Daoy (cell line): ENCODE measurements around the gene MAGI3. TPM values are rescaled to one million over a fixed set of nuclear protein-coding genes. Genes with fewer than 3 reads are reported as not detected.

Experiments
- DNase-seq: peaks from one replicate; pipeline ENCODE4 v3.0.0-alpha.2; 2015; ENCODE audit warnings: low read depth
- total RNA-seq: library from RNA; depleted of rRNA; stranded (reverse); fragments of >200 nt; shearing (Covaris generic); gene quantifications from 2 replicates; pipeline ENCODE4 v1.2.3, GENCODE V29; 2014

Gene MAGI3
- total RNA-seq, 1 experiment from 2014 or later: 12.6 TPM

- no peak for DNase-seq
Observed at GRCh38 chr1:113511269-113511668, 121.0 kb downstream of the MAGI3 start.

DNA sequence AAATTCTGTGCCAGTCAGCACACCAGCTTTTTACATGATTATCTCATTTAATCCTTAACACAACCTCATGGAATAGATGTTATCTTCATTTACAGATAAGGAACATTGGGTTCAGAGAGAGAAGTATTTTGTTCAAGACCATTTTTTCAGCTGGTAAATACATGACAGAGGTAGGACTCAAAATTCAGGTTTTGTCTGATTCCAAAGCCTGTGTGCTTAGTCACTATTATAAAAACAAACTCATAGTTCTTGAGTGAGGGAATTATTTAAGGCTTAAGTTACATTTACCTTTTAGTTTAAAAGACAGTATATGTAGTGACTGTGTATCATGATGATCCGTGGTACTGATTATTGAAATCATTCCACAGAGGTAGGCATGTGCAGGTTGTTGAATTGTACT lies 125.2 kb downstream of the MAGI3 start:
- DNase-seq: no peak

DNA sequence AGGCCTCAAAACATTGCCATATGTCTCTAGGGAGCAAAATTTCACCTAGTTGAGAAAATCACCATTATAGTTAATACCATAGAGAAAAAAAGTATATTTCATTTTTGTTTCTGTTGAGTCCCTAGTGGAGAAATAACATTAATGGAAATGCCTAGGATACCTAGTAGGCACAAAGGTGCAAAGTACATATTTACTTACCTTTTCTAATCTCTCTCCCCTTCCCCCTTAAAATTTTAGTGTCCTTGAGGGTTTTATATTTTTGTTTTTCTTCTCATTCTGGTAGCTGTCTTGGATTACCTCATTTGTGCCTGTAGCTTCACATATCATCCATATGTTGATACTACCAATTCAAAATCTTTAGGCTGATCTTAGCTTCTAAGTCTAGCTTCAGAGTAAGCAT lies 127.0 kb downstream of the MAGI3 start:
- DNase-seq: no peak

GRCh38 chr1:113517983-113518382 lies 127.7 kb downstream of the MAGI3 start:
- DNase-seq: no peak

- peak; percentile 62 for DNase-seq
Observed at GRCh38 chr1:113519556-113519955, 129.2 kb downstream of the MAGI3 start.

GRCh38 chr1:113530021-113530420 lies 139.7 kb downstream of the MAGI3 start:
- DNase-seq: no peak

GRCh38 chr1:113531321-113531720 lies 141.0 kb downstream of the MAGI3 start:
- no peak for DNase-seq

DNA sequence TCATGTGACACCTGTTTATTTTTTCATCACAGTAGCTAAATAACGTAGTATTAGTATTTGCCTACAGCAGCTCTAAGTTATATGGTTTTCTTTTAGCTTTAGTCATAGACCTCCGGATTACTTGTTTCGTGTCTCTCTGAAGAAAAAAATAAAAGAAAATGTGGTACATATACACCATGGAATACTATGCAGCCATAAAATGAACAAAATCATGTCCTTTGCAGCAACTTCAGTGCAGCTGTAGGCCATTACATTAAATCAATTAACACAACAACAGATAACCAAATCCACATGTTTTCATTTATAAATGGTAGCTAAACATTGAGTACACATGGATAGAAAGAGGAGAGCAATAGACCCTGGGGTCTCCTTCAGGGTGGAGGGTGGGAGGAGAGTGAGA lies 142.7 kb downstream of the MAGI3 start:
- no peak for DNase-seq

GRCh38 chr1:113534130-113534817 lies 144.0 kb downstream of the MAGI3 start:
- DNase-seq: peak; percentile 74

- no peak for DNase-seq
Observed at GRCh38 chr1:113534875-113535274, 144.6 kb downstream of the MAGI3 start.

GRCh38 chr1:113536182-113536780 lies 146.0 kb downstream of the MAGI3 start:
- peak; percentile 13 for DNase-seq

GRCh38 chr1:113538225-113538624 lies 147.9 kb downstream of the MAGI3 start:
- peak; percentile 24 for DNase-seq

- no peak for DNase-seq
Observed at GRCh38 chr1:113540335-113540734, 150.0 kb downstream of the MAGI3 start.

DNA sequence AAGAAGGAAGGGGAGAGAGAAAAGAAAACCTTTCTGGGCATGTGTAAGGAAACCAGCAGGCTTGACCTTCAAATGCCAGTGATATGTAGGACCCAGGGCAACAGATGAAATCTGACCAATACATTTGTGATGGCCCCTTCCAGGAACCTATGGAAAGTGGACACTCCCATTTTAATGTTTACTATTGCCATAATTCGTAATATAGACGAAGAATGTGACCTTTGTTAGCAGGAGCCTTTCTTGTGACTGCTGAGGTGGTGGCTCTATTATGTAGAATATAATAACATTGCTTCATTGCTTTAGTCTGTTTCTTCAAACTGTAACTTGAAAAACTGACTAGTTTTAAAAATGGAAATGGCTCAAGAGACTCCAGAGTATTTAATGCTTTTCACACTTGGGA lies 150.8 kb downstream of the MAGI3 start:
- no peak for DNase-seq

- DNase-seq: peak; percentile 86
Observed at GRCh38 chr1:113542221-113542701, 151.9 kb downstream of the MAGI3 start.

- DNase-seq: no peak
Observed at GRCh38 chr1:113543110-113543509, 152.8 kb downstream of the MAGI3 start.

- DNase-seq: no peak
Observed at GRCh38 chr1:113545210-113545609, 154.9 kb downstream of the MAGI3 start.

- no peak for DNase-seq
Observed at GRCh38 chr1:113545626-113546025, 155.3 kb downstream of the MAGI3 start.

DNA sequence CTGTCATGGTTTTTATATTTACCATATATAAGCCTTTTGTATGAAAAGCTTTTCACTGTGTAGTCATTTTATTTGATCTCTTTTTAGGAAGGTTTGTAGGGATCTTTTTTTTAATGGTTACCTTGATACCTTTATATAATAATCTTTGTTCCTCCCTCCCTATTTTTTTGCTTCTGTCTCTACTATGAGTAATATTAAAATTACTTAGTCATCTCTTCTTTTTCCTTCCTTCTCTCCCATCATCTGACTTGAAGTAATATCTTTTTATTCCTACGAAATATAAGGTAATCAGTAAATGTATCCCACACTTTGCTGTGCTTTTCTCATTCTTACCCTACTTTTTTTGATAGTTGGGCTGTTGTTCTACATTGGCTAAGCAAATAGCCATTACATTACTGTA lies 161.4 kb downstream of the MAGI3 start:
- DNase-seq: no peak

- no peak for DNase-seq
Observed at GRCh38 chr1:113552244-113552643, 161.9 kb downstream of the MAGI3 start.

DNA sequence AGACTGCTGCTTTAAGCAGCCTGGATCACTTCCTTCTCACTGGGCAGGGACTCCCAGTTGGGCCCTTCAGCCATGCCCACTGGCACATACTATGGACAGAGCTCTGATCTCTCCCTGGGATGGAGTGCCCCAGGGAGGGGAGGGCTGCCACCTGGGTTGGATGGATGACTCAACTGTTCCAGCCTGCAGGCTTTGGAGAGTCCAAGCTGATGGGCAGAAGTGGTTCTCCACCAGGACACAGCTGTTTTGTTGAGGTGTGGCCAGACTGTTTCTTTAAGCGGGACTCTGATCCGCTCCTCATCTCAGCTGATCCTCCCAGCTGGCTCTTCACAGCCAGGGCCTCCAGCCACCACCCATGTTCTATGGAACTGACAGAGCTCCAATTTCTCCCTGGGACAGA lies 166.9 kb downstream of the MAGI3 start:
- DNase-seq: no peak

GRCh38 chr1:113565621-113566020 lies 175.3 kb downstream of the MAGI3 start:
- DNase-seq: no peak

GRCh38 chr1:113567427-113567826 lies 177.1 kb downstream of the MAGI3 start:
- no peak for DNase-seq
